Activated CD4-positive, alpha-beta T cell treated with anti-CD3 and anti-CD28 coated beads, Interleukin-2, amount 50 U/mL, for 16 hours (primary cell): ENCODE measurements around the gene MED31.
"Not testable (repeated sequence)": the region's sequence is repeated elsewhere in the genome, so short reads cannot be mapped to it uniquely, and the experiment has no call there.

ENCODE experiments used
- DNase-seq: peaks from one replicate; pipeline ENCODE4 v3.0.0-alpha.2; 2020

The MED31 gene

DNA sequence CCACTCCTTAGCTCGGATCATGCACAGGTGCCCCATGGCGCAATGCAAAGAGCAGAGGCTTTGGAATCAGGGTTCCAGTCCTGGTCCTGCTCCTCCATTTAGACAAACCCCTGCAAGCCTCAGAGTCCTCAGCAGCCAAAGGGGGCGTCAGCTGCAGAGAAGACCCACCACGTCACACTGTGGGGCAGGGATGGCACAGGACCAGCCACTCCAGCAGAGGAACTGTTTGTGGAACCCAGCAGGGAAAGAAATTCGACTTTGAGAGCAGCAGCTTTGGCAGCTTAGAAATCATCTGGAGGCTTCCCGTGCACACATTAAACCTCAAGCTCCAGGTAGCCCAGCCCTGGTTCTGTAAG is 25.4 kb upstream of the MED31 start:
- DNase-seq, result no peak

DNA sequence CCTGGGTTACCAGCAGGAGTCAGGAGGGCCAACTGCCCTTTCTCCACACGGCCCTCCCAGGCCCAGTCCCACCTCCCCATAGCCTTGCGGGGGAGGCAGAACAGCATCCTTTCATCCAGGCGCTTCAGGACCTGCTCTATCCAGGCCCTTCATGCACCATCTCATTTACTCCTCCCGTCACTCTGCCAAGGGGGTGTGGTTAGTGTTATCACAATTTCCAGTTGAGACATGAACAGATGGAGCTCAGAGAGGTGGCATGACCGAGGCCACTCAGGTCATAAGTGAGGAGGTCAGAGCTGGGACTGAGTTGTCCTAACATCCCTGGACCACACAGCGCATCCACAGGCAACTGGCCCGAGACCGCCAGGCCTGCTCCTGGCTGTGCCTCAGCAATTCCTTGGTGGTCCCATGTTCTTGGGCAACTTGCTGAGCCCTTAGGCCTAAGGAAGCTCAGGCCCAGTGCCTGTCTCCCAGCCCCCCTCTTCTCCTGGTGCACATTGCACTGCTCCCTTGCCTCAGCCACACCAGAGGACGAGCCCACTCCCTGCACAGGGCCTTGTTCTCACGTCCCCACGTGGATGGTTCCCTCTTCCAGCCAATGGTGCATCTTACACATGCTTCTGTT is 23.9 kb upstream of the MED31 start:
- DNase-seq, result no peak

DNA sequence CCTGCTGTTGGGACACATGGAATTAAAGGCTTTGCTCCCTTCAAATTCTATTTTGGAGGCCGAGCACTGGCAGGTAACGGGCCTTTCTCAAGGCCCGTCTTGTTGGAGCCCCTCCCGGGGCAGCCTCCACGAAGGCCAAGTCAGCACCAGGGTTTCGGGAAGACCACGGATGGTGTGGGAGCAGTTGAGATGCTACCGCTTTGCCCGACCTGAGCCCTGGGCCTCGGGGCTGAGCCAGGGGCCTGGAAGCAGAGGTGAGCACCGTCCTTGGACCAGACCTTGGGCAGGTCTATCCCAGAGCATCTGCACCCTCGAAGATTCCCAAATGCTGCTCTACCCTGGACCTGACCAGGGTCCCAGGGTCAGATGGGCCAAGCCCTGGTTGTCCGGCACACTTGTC is 23.2 kb upstream of the MED31 start:
- DNase-seq, result no peak

DNA sequence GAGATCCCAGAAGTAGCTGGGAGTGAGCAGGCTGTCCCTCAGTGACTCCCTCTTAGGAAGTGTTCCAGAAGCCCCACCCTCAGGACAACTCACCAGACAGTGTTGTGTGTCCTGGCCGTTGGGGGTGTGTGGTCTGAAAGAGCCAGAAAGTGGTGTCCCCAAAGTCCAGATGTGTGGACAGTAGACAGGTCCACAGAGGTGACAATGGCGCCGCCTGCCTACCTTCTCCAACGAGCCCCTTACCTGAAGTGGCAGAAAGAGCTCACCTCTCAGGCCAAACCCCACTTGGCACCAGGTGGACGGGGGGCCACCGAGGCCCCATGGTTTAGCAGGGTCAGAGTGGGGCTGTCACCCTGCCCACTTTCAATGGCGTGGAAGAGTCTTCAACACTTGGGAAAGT is 20.0 kb upstream of the MED31 start:
- DNase-seq, result no peak

DNA sequence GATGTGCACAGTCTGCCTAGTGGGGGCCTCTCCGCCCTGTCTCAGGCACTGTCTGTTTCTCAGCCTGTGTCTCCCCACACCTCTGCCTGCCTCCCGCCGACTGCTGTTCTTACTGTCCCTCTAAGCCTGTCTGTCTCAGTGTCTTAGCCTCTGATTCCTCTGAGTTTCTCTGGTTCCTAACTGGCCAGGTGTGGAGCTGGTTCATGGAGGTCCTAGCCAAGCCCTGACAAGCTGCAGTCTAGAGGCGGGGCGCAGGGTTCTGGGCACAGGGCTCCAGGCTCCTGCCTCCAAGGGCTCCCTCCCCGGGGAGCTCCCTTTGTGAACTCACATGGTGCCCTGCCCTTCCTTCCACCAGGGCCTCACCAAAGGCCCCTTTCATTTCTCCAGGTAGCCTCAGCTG is 19.6 kb upstream of the MED31 start:
- no peak for DNase-seq

DNA sequence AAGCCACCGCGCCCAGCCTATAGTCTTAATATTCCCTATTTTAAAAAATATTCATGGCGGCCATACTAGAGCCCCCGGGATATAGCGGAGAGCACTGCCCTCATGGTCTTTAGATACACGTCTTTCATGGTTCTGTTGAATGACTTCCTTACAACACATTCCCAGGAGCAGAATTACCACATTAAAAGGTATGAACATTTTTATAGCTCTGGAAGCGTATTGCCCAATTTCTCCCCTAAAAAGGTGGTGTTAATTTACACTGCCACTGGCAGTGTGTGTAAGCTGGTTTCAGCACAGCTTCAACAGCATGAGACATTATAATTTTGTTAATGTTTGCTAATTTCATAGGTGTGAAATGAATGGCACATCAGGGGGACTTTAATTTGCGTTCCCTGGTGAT is 19.2 kb upstream of the MED31 start:
- DNase-seq, result no peak

DNA sequence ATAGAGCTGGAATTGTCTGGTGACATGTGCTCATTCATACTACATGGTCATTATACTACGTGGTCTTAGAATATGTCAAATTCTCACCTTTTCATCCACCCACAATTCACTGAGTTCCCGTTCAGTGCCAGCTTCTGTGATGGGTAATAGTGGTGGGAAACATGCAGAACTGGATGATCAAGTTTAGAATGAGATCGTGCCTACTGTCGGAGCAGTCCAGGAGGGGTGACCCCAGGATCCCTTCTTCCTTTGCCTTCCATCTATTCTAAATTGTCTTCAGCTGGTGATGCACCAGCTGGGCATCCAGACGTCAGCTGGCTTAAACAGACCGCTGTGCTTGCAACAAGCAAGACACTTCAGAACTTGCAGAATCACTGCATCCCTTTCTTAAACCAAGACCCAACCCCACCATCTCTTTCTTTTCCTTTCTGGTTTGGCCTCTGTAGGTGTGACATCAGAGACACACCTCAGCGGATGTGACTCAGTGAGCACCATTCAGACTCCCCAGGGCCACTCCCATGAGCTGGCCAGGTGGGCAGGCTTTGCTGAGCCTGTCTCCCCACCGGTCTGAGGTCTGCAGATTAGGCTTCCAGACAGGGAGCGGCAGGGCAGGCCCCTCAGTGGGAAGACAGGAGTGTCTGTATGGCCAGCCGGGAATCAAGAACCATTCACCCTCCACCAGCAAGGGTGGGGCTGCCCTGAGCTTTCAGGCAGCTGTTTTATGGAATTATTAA is 18.2 kb upstream of the MED31 start:
- no peak for DNase-seq

DNA sequence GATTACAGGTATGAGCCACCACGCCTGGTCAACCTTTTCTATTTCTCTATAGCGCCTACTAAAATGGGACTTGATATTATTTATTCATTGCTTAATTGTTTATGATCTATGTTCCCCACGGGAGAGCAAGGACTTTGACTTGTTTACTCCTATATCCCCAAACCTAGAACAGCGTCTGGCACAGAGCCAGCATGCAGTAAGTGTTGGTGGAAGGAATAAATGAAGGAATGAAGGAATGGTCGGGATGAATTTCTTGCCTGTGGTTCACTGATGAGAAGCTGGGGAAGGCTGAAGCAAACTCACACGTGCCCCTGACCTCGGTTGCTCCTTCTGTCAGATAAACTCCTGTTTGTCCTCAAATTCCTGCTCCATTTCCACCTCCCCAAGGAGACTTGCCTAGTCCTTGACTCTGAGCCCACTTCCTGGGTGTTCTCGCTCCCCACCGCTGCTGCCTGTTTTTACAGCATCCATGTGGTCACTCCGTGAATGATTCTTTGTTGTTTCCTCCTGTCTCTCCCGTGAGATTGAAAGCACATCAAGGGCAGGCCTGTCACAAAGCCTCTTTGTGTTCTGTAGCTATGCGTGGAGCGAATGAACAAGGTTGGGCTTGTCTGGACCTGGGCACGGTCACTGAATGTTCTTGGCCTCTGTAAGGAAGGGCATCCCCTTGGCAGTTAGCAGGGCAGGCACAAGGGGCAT is 17.5 kb upstream of the MED31 start:
- no peak for DNase-seq

DNA sequence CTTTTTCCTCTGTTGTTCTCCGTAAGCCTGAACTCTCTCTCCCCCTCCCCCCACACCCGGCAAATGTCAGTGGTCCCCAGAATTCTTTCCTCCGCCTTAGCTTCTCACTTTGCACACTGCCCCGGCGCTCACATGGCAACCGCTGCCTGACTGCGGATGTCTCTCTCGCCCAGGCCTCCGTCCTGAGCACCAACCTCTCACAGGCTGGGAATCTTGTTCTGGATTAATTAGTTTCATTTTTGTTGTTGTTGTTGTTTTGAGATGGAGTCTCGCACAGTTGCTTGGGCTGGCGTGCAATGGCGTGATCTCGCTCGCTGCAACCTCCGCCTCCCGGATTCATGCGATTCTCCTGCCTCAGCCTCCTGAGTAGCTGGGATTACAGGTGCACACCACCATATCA is 16.8 kb upstream of the MED31 start:
- DNase-seq, result no peak

DNA sequence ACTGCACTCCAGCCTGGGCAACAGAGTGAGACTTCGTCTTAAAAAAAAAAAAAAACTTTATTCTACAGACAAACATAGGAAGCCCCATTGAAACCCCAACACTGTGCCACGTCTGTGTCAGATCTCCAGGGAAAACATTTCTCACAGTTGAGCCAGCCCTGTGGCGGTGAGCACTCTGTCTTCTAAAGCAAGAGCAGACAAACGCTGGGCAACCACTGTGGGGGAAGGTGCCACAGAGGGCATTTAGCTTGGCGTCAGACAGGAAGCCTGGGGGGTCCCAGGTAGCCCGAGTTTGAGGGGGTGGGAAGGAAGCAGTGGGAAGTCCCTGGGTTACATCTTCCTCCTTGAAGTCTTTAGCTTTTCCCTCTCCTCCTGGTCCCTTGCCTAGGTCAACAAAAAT is 16.1 kb upstream of the MED31 start:
- DNase-seq, result no peak

DNA sequence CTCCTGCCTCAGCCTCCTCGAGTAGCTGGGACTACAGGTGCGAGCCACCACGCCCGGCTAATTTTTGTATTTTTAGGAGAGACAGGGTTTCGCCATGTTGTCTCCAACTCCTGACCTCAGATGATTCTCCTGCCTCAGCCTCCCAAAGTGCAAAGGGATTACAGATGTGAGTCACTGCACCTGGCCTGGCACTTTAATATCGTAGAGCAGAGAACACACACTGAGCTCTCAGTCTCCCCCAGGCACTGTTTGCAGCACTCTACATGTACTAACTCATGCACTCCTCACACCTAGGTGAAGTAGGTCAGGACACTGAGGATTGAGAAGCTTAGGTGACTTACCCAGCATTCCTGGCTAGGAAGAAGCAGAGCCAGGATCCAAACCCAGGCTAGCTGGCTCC is 15.2 kb upstream of the MED31 start:
- DNase-seq, result no peak

DNA sequence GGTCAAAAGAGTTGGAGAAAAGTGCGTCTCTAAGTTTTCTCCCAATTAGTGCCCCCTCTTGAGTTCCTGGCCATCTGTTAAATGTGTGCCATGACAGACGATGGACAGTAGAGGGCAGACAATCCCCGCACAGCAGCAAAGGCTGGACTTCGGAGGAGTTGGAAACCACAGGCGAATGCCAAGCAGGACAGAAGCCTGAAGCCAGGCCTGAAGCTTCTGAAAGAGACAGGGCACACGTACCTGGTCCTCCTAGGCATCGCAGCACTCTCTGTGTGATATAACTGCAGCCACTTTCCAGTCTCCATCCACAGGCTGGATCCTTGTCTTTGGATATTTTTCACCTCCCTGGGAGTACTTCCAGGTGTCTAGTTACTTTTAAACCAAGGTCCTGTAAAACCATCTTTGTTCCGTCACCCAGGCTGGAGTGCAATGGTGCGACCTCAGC is 14.7 kb upstream of the MED31 start:
- DNase-seq, result peak; percentile 64

DNA sequence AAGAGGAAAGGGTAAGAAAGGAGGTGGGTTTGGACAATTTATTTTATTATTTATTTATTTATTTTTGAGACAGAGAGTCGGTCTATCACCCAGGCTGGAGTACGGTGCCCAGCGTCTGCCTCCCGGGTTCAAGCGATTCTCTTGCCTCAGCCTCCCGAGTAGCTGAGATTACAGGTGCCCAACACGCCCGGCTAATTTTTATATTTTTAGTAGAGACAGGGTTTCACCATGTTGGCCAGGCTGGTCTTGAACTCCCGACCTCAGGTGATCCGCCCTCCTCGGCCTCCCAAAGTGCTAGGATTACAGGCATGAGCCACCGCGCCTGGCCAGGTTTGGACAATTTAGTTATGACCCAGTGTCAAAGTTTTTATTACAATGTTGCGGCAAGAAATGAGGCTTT is 11.8 kb upstream of the MED31 start:
- DNase-seq, result not testable (repeated sequence)

DNA sequence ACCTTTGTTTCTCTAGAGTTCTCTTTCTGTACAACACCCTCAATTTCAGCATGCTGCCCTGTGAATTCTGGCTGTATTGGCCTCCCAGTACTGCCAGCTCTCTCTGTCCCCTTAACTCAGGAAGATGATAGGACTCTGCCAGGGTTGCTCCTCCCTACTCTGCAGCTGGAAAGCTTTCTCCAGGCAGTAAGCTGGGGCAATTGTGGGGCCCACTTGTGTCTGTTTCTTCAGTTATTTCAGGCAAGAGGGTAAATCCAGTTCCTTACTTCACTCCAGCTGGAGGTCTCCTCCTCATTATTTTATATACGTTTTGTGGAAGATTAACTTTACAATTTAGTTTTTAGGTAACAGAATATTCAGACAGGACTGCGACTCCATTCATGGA is 10.1 kb upstream of the MED31 start:
- DNase-seq, result no peak

DNA sequence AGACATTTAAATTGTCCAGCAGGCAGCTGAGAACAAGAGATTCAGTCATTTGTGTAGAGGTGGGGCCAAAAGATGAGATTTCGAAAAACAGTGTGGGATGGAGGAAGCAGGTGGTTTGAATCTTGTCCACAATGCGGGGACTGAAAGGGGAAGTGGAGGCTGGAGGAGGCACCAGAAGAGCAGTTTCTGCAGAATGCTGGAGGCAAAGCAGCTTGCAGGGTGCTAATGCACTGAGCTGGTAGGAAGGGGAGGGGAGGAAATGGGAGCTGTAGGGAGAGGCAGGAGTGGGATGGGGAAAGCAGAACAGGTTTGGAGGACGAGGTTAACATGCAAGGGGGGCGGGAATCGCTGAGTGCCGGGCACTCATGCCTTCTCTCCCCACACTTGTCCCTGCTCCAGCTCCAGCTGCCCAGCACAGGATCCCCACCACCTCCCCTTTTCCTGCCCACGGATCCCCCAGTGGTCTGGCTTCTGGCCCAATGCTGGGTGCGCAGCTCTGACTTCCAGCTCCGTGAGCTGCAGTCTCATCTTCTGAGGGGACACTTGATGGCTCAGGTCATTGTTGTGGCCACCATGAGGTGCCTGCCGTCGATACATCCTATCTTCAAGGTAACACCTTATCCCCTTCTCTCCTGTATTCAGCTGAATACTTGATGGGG is 9.5 kb upstream of the MED31 start:
- peak; percentile 55 for DNase-seq

DNA sequence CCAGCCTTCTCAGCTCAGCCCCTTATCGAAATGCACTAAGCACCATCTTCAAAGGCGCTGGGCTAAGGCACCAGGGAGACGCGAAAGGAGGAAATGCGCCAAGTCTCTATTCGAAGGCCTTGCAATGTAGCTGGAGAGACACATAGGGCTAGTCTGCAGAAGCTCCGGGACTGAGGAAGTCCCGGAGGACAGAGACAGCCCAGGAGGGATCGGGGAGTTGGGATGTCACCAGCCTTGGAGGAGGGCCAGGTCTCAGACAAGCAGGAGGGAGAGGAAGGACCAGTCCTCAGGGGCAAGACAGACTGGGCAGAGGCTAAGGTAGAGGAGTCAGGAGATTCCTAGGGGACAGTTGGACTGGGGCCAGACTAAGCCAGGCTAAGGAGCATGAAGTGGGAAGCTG is 8.7 kb upstream of the MED31 start:
- DNase-seq, result no peak

DNA sequence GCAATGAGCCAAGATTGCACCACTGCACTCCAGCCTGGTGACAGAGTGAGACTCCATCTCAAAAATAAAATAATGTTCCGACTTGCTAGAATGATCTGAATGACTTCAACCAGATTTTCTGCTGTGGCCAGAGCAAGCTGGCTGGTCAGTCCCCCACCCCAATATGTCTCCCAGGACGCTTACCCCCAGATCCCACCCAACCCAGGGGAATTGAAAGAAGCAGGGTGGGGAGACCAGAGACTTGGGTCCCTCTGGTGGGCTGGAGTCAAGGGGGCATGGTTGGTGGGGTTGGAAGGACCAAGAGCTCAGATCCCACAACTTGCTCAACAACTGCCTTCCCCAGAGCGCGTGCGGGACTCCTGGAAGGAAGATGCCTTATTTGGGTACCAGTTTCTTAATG is 7.0 kb upstream of the MED31 start:
- not testable (repeated sequence) for DNase-seq

DNA sequence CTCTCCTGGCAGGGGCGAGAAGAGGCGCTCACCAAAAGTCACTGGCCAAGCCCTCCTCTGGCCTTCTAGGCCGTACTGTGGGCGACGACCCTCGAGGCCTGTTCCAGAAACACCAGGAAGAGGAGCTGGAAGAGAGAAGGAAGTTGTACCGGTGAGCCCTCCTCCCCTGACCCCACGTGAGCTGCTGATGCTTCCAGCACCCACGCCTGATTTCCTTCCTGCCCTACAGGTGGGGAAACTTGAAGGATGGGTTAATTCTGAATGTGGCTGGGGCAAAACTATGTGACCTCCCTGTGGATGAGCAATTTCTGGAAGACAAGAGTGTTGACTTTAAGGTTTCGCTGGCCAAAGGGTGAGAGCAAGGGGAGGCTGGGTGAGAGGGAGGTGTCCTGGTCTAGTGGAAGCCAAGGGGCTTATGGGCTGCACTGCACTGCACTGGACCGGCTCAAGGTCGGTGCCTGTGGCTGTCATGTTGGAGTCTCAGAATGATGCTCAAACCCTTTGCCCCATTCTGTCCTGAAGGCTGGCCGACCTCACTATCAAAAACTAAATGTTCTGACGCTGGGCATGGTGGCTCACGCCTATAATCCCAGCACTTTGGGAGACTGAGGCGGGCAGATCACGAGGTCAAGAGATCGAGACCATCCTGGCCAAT is 6.4 kb upstream of the MED31 start:
- DNase-seq, result no peak

DNA sequence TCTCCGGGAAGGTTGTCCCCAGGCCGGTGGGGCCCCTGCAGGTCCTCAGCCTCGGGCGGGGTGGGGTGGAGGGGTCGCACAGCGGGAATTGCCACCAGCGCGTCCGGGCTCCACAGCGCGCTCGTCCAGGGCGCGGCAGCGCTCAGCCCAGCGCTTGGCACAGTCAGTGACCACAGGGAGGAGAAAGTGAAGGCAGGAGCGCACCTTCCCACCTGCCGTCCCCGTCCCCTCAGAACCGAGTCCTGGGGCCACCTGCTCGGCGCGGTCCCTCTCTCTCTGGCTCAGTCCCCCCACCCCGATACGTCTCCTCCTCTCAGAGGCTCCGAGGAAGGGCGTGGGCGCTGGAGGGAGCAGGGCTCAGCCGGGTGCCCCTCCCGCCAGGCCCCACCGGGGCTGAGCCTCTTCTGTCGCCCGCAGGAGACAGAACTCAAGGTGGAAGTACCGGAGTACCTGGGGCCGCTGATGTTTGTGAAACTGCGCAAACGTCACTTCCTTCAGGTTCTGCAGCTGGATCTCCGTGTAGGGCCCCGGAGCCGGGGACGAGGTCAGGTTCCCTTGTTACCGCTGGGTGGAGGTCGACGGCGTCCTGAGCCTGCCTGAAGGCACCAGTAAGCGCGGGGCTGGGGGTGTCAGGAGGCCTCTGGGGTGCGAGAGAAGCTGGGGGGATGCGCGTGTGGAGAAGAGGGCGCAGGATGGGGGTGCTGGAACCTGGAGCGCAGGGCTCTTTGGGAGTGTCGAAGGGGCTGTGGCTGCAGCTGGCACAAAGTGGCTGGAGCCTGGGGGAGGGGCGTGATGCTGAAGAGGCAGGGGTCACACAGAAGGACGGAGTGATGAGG is 5.6 kb upstream of the MED31 start:
- DNase-seq, result peak; percentile 55

DNA sequence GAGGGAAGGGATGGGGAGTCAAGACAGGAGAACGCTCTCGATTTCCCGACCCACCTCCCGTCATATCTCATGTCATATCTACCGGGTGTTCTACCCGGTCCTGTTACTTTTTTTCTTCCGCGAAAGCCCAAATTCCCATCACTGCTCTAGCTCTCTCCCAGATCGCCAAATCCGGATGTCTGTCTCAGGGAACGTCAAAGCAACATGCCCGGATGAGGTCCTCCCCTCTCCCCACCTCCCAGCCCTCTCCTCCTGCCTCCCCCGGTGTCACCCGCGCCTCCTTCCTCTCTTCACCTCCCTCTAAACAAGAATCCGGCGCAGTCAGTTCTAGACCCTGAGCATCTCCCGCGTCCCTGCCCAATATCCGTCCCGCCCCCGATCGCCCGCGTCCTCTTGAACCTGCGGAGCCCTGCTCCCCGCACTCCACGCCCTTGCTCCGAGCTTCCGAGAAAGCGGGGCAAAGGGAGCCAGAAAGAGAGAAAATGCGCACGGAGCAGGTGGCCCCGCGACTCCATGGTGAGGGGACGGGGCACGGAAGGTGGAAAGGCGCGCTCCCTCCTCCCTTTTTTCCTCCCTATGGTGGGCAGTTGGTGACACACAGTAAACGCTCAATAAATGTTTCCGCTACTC is 4.4 kb upstream of the MED31 start:
- DNase-seq, result not testable (repeated sequence)

DNA sequence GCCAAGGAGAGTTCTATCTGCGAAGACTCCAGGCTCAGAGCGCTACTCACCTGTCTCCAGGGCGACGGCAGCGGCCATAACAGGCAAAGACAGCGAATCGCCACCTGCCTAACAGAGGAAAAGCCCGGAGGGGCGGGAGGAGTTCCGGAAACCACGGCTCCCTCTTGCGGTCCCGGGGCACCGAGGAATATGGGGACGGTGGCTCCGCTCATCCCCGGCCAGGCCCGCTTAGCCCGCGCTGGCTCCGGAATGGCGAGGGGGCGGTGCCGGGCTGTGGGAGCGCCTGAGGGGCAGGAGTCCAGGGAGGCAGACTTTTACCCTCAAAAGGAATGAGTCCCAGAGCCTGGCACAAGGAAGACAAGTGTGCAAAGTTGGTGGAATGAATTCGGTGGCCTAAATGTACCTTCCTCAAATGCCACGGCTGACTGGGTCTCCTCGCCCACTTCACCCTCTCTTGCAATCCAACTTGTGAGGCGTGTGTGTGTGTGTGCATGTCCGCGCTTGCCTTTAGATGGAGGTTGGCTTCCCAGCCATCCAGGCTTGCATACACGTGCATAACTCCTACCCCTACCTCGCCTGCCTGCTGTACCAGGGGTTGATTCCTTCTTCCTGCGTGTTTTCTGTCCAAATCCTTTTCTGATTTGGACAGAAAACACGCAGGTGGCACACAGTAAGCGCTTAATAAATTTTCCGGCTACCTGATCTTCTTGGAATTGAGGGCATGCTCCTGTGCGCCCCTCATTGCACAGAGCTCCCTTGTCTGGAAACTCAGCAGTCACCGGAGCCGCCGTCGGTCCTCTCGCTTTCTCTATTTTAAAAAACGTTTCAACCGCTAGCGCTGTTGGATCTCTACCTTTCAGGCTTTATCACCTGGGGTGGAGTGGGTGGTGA is 3.7 kb upstream of the MED31 start:
- no peak for DNase-seq
